ENCODE measurements around the gene TMEM203.

DNA sequence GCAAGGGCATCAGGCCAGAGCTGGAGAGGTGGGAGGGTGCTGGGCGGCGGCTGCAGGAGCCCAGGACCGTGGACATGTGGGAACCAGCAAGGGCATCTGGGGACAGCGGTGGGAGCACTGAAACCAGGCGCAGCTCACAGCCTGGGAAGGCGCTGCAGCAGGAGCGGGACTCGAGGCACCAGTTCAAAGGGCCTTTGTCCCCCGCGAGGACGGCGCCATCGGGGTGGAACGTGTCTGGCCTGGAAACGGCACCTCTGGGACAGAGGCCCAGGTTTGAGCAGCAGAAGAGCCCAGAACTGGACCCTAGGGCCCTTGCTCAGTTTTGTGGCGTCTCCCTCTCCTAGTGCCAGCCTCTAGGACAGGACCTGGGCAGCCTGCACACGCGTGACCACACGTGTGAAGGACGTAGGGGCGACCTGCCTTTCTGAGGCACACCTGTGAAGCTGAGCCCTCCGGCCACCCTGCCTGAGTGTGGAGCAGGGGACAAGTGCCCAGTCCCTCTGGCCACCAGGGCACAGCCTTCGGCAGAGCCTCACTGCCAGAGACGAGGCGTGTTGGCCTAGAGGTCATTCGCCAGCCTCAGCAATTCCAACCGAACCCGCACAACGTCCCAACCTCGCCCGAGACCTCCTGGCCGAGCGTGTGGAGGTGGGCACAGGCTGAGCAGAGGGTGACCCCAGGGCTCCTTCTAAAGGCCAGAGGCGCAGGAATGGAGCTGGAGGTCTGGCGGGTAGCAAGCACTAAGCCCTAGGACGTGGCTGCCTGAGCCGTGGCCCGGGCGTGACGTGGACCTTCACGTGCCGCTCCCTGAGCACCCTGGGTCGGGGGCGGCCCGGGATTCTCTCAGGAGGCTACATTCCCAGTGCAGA lies 31.4 kb downstream of the TMEM203 start:
- no peak for TF ChIP-seq FOXM1 (IDR thresholded peaks at IDR 0.05; ENCODE audit: borderline replicate concordance, low read depth)
- TF ChIP-seq, protein P1, sequence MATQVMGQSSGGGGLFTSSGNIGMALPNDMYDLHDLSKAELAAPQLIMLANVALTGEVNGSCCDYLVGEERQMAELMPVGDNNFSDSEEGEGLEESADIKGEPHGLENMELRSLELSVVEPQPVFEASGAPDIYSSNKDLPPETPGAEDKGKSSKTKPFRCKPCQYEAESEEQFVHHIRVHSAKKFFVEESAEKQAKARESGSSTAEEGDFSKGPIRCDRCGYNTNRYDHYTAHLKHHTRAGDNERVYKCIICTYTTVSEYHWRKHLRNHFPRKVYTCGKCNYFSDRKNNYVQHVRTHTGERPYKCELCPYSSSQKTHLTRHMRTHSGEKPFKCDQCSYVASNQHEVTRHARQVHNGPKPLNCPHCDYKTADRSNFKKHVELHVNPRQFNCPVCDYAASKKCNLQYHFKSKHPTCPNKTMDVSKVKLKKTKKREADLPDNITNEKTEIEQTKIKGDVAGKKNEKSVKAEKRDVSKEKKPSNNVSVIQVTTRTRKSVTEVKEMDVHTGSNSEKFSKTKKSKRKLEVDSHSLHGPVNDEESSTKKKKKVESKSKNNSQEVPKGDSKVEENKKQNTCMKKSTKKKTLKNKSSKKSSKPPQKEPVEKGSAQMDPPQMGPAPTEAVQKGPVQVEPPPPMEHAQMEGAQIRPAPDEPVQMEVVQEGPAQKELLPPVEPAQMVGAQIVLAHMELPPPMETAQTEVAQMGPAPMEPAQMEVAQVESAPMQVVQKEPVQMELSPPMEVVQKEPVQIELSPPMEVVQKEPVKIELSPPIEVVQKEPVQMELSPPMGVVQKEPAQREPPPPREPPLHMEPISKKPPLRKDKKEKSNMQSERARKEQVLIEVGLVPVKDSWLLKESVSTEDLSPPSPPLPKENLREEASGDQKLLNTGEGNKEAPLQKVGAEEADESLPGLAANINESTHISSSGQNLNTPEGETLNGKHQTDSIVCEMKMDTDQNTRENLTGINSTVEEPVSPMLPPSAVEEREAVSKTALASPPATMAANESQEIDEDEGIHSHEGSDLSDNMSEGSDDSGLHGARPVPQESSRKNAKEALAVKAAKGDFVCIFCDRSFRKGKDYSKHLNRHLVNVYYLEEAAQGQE (IDR thresholded peaks at IDR 0.05; ENCODE audit: low read depth): no peak
- TF ChIP-seq, protein P2, sequence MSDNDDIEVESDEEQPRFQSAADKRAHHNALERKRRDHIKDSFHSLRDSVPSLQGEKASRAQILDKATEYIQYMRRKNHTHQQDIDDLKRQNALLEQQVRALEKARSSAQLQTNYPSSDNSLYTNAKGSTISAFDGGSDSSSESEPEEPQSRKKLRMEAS (IDR thresholded peaks at IDR 0.05): no peak
- TF ChIP-seq YY1 (IDR thresholded peaks at IDR 0.05; ENCODE audit: low read depth): no peak
- no peak for TF ChIP-seq RAD21 (IDR thresholded peaks at IDR 0.05; ENCODE audit: low read depth)
- no peak for TF ChIP-seq EP300 (IDR thresholded peaks at IDR 0.05; ENCODE audit: borderline replicate concordance)
- no peak for TF ChIP-seq CEBPB (IDR thresholded peaks at IDR 0.05)
- TF ChIP-seq, protein P3, sequence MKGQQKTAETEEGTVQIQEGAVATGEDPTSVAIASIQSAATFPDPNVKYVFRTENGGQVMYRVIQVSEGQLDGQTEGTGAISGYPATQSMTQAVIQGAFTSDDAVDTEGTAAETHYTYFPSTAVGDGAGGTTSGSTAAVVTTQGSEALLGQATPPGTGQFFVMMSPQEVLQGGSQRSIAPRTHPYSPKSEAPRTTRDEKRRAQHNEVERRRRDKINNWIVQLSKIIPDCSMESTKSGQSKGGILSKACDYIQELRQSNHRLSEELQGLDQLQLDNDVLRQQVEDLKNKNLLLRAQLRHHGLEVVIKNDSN (IDR thresholded peaks at IDR 0.05): no peak
- no peak for TF ChIP-seq TCF12 (IDR thresholded peaks at IDR 0.05; ENCODE audit: low read depth)

Measured in Ishikawa (cell line).